HG03280 (cell line): ENCODE measurements around the gene KCTD21.

Experiments used
- ATAC-seq: cut with Tn5 transposase; IDR thresholded peaks from one replicate; pipeline ENCODE4 v1.9.1; 2021; ENCODE audit warnings: mild to moderate bottlenecking, moderate library complexity; ENCODE audit not compliant: unreplicated experiment

KCTD21 gene

GRCh38 chr11:78147807-78148206, 40.6 kb downstream of the KCTD21 start:
- no peak for ATAC-seq

GRCh38 chr11:78145511-78146025, 42.9 kb downstream of the KCTD21 start:
- no peak for ATAC-seq

- no peak for ATAC-seq
These were observed 47.9 kb downstream of the KCTD21 start for GRCh38 chr11:78140392-78141077.

- ATAC-seq: peak; percentile 95
These were observed 48.7 kb downstream of the KCTD21 start, which contains the start of gene ALG8 for GRCh38 chr11:78139422-78140391. TSS of gene ALG8 (minus strand) at chr11:78139626. CDS start at chr11:78139588, 38 bp downstream.

GRCh38 chr11:78138694-78139421, 49.6 kb downstream of the KCTD21 start:
- peak; percentile 34 for ATAC-seq

- ATAC-seq: no peak
These were observed 50.1 kb downstream of the KCTD21 start for GRCh38 chr11:78138291-78138690.

GRCh38 chr11:78132475-78132874, 56.0 kb downstream of the KCTD21 start:
- ATAC-seq: no peak

- ATAC-seq: no peak
These were observed 56.5 kb downstream of the KCTD21 start for GRCh38 chr11:78131956-78132355.

- no peak for ATAC-seq
These were observed 61.0 kb downstream of the KCTD21 start for GRCh38 chr11:78127403-78127802.
